HCT116 (cell line): ENCODE measurements around the gene TEP1. TPM values are rescaled to one million over a fixed set of nuclear protein-coding genes. Genes with fewer than 3 reads are reported as not detected.

ENCODE experiments used
- ATAC-seq: fragments of 200-7000 bp; cut with Tn5 transposase; 2 replicates; pipeline ENCODE4 v1.9.1; 2020; ENCODE audit warnings: mild to moderate bottlenecking, moderate library complexity
- BruUV-seq: library from RNA; stranded (reverse); fragments of 400-500 nt; replicated peaks from 2 replicates; lab custom pipeline; 2021; lab: Mats Ljungman, UMichigan
- CTCF ChIA-PET: fragments of 300-600 bp; sonication (Branson Sonifier 250); formaldehyde crosslinking; loops from one replicate; lab custom pipeline; 2021; ENCODE audit warnings: antibody characterized with exemption; lab: Charles Lee
- POLR2A ChIA-PET: fragments of 300-600, 350-600 bp; sonication (Branson Sonifier 250); formaldehyde crosslinking; loops from one replicate; lab custom pipeline; 2021; ENCODE audit warnings: antibody characterized with exemption; lab: Charles Lee
- RAD21 ChIA-PET, 2 experiments: fragments of 300-600 bp; sonication (Branson Sonifier 250); formaldehyde crosslinking; loops; one replicate each; lab custom pipeline; 2023; ENCODE audit warnings: low total read pairs in 2 of 2; ENCODE audit not compliant: uncharacterized antibody in 2 of 2, unreplicated experiment in 2 of 2, low non-redundant PET in 1 of 2; lab: Charles Lee
- DNase-seq: peaks from one replicate; pipeline ENCODE4 v3.0.0-alpha.2; 2010; ENCODE audit warnings: low read depth, low spot score
- H2AFZ ChIP-seq: fragments of 200-600 bp; shearing (Covaris generic), sonication (generic); 2 replicates; pipeline ENCODE4 v1.6.1; 2017; ENCODE audit warnings: low read depth, mixed run types, mixed read lengths, antibody characterized with exemption, low read length; ENCODE audit not compliant: poor library complexity, severe bottlenecking
- H3K27ac ChIP-seq: 2 replicates; pipeline ENCODE4 v1.5.1; 2012; ENCODE audit warnings: low read depth, low read length
- H3K27me3 ChIP-seq: fragments of 200-600 bp; sonication (generic); 2 replicates; pipeline ENCODE4 v1.6.1; 2016; ENCODE audit warnings: mixed run types, low read length, mixed read lengths; ENCODE audit not compliant: insufficient read depth
- H3K36me3 ChIP-seq, 2 experiments: fragments of 200-500 bp in 1 of 2; fragments of 200-600 bp in 1 of 2; sonication (Bioruptor generic) in 1 of 2; sonication (generic) in 1 of 2; 2 replicates each; pipeline versions ENCODE4 v1.5.1 to v1.6.1; 2014 to 2016; ENCODE audit warnings: low read length in 2 of 2, inconsistent platforms in 1 of 2, mixed read lengths in 1 of 2, mixed run types in 1 of 2; ENCODE audit not compliant: insufficient read depth in 2 of 2, control insufficient read depth in 1 of 2
- H3K4me1 ChIP-seq, 2 experiments: fragments of 200-600 bp in 1 of 2; sonication (generic) in 1 of 2; 2 replicates each; pipeline versions ENCODE4 v1.5.1 to v1.6.1; 2012 to 2017; ENCODE audit warnings: low read length in 2 of 2, inconsistent platforms in 1 of 2, mild to moderate bottlenecking in 1 of 2, mixed read lengths in 1 of 2, mixed run types in 1 of 2, moderate library complexity in 1 of 2; ENCODE audit not compliant: insufficient read depth in 2 of 2, control insufficient read depth in 1 of 2
- H3K4me2 ChIP-seq: fragments of 200-600 bp; sonication (generic); 2 replicates; pipeline ENCODE4 v1.6.1; 2017; ENCODE audit warnings: mixed run types, low read length, mixed read lengths
- H3K4me3 ChIP-seq, 2 experiments: fragments of 200-600 bp in 1 of 2; sonication (generic) in 1 of 2; replicated peaks in 1 of 2; 2 replicates each; pipeline ENCODE4 v1.5.1; 2011 to 2016; ENCODE audit warnings: low read length in 2 of 2, control low read depth in 1 of 2, low read depth in 1 of 2, mild to moderate bottlenecking in 1 of 2, mixed read lengths in 1 of 2, mixed run types in 1 of 2
- H3K79me2 ChIP-seq: fragments of 200-600 bp; sonication (generic); 2 replicates; pipeline ENCODE4 v1.6.1; 2017; ENCODE audit warnings: mild to moderate bottlenecking, mixed run types, low read length, moderate library complexity, mixed read lengths; ENCODE audit not compliant: insufficient read depth
- H3K9ac ChIP-seq: fragments of 200-600 bp; sonication (generic); 2 replicates; pipeline ENCODE4 v1.6.1; 2016; ENCODE audit warnings: low read length, mixed read lengths
- H3K9me2 ChIP-seq: fragments of 200-600 bp; sonication (generic), shearing (Covaris generic); 2 replicates; pipeline ENCODE4 v1.6.1; 2017; ENCODE audit warnings: mixed run types, mild to moderate bottlenecking, moderate library complexity; ENCODE audit not compliant: insufficient read depth
- H3K9me3 ChIP-seq, 2 experiments: fragments of 200-500 bp in 1 of 2; fragments of 200-600 bp in 1 of 2; sonication (Bioruptor generic) in 1 of 2; sonication (generic) in 1 of 2; 2 replicates each; pipeline ENCODE4 v1.6.1; 2014 to 2017; ENCODE audit warnings: low read length in 2 of 2, mixed read lengths in 2 of 2, inconsistent platforms in 1 of 2, low read depth in 1 of 2, mild to moderate bottlenecking in 1 of 2, mixed run types in 1 of 2, moderate library complexity in 1 of 2; ENCODE audit not compliant: control insufficient read depth in 1 of 2, insufficient read depth in 1 of 2
- H4K20me1 ChIP-seq: fragments of 200-600 bp; sonication (generic), shearing (Covaris generic); 2 replicates; pipeline ENCODE4 v1.6.1; 2017; ENCODE audit warnings: mixed run types, mild to moderate bottlenecking, moderate library complexity; ENCODE audit not compliant: insufficient read depth
- CBX3 ChIP-seq: IDR thresholded peaks from 2 replicates; pipeline ENCODE4 v1.6.1; 2012; ENCODE audit warnings: low read depth
- EGR1 ChIP-seq: IDR thresholded peaks from 2 replicates; pipeline ENCODE4 v1.6.1; 2012; ENCODE audit warnings: low read depth
- EZH2 ChIP-seq: fragments of 200-600 bp; sonication (generic); IDR thresholded peaks from 2 replicates; pipeline ENCODE4 v1.6.1; 2017; ENCODE audit warnings: antibody characterized with exemption, mixed run types
- JUND ChIP-seq: IDR thresholded peaks from 2 replicates; pipeline ENCODE4 v1.6.1; 2012
- POLR2A ChIP-seq: IDR thresholded peaks from 2 replicates; pipeline ENCODE4 v1.7.0; 2011; ENCODE audit warnings: borderline replicate concordance; ENCODE audit not compliant: insufficient read depth, insufficient read length; ENCODE audit errors: extremely low read depth
- RAD21 ChIP-seq: IDR thresholded peaks from 2 replicates; pipeline ENCODE4 v1.6.1; 2012; ENCODE audit warnings: low read depth, mild to moderate bottlenecking
- SIN3A ChIP-seq: IDR thresholded peaks from 2 replicates; pipeline ENCODE4 v1.6.1; 2012; ENCODE audit warnings: low read depth
- SP1 ChIP-seq: IDR thresholded peaks from 2 replicates; pipeline ENCODE4 v1.6.1; 2012; ENCODE audit warnings: low read depth
- SRF ChIP-seq: IDR thresholded peaks from 2 replicates; pipeline ENCODE4 v1.6.1; 2012; ENCODE audit warnings: low read depth
- TCF7L2 ChIP-seq: IDR thresholded peaks from 2 replicates; pipeline ENCODE4 v1.7.0; 2011; ENCODE audit warnings: borderline replicate concordance, inconsistent platforms; ENCODE audit not compliant: insufficient read depth, insufficient read length; ENCODE audit errors: extremely low read depth
- YY1 ChIP-seq: IDR thresholded peaks from 2 replicates; pipeline ENCODE4 v1.6.1; 2011; ENCODE audit warnings: low read length, low read depth, moderate library complexity, mild to moderate bottlenecking; ENCODE audit not compliant: insufficient replicate concordance; ENCODE audit errors: extremely low read depth
- ZFX ChIP-seq: fragments of 450-650 bp; IDR thresholded peaks from 2 replicates; pipeline ENCODE4 v1.6.1; 2017
- ZNF274 ChIP-seq: fragments of 200-500 bp; sonication (Bioruptor generic); IDR thresholded peaks from 2 replicates; pipeline ENCODE4 v1.6.1; 2014; ENCODE audit warnings: mild to moderate bottlenecking, low read depth, low read length, inconsistent platforms
- intact Hi-C: fragments of 100-400 bp; cut with micrococcal nuclease; formaldehyde crosslinking; loops from 2 replicates; pipeline ENCODE4 v1.10.0; 2022
- total RNA-seq: library from RNA; stranded (reverse); gene quantifications from one replicate; pipeline ENCODE4 v1.2.1, GENCODE V29; 2021; ENCODE audit not compliant: unreplicated experiment
- TF ChIP-seq, protein P1 (sequence below): IDR thresholded peaks from 2 replicates; pipeline ENCODE4 v1.6.1; 2012
- TF ChIP-seq, protein P2 (sequence below): IDR thresholded peaks from 2 replicates; pipeline ENCODE4 v1.6.1; 2011; ENCODE audit warnings: mild to moderate bottlenecking, low read length, moderate library complexity; ENCODE audit not compliant: insufficient replicate concordance; ENCODE audit errors: extremely low read depth
- TF ChIP-seq, protein P3 (sequence below): IDR thresholded peaks from 2 replicates; pipeline ENCODE4 v1.6.1; 2012; ENCODE audit warnings: low read depth

Gene TEP1
- total RNA-seq, 1 experiment from 2014 or later, result 22.4 TPM

DNA sequence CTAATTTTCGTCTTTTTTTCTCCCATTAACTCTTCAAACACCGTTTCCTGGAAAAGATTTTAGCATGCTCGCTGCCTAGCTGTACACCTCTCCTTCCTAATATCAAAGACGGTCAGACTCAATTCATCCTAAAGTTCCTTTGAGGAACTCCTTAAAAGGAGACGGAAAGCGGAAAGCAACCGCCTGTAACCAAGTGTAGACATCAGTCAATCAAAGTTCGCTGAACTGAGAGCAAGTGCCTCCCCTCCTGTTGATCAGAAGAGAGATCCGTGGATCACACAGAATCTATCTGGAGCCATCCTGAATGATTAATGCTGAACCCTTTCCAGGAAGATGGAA lies 412 bp upstream of the TEP1 start:
- peak overlapping the region; percentile 94 for H2AFZ ChIP-seq
- intact Hi-C loops, result loop anchor here (1.0 to 5.0 kb wide), 3 partner anchors 41 to 196 kb away; partner anchors contain the start of genes APEX1, OSGEP and PARP2
- peak overlapping the region; percentile 98 for H3K27ac ChIP-seq
- H3K27me3 ChIP-seq, result no peaks in the 10 kb centered on the region
- POLR2A ChIA-PET, result interaction anchor here (0.6 to 3.8 kb wide), 7 partner anchors 8 to 425 kb away, joined by 3 to 30 read pairs (median 8); partner anchors contain the start of genes APEX1, OSGEP, PARP2 and PIP4P1
- BruUV-seq, result TSS peak; percentile 90
- peaks cover 19% of the 10 kb centered on the region for H3K79me2 ChIP-seq
- H3K4me1 ChIP-seq, result peaks cover 11 to 44% of the 10 kb centered on the region in 2 experiments
- ATAC-seq, result peak; percentile 13; the same call in 1 of the 2 replicates
- H3K4me2 ChIP-seq, result peak overlapping the region; percentile 92
- RAD21 ChIA-PET, result no interaction called here
- H3K9me3 ChIP-seq, result no peaks in the 10 kb centered on the region
- H4K20me1 ChIP-seq, result no peaks in the 10 kb centered on the region
- no peaks in the 10 kb centered on the region for H3K36me3 ChIP-seq
- no peak for DNase-seq
- CTCF ChIA-PET, result interaction anchor here (0.8 to 1.5 kb wide), 5 partner anchors 20 to 74 kb away, joined by 3 to 4 read pairs (median 3); partner anchors contain the start of gene PIP4P1
- TF ChIP-seq EZH2 (no peak), SP1 (no peak), YY1 (no peak), EGR1 (no peak), SRF (no peak), TCF7L2 (no peak), SIN3A (no peak), JUND (no peak), CBX3 (no peak), ZFX (no peak), POLR2A (no peak), RAD21 (no peak), ZNF274 (no peak)
- TF ChIP-seq, protein P1, sequence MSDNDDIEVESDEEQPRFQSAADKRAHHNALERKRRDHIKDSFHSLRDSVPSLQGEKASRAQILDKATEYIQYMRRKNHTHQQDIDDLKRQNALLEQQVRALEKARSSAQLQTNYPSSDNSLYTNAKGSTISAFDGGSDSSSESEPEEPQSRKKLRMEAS, result no peak
- TF ChIP-seq, protein P2, sequence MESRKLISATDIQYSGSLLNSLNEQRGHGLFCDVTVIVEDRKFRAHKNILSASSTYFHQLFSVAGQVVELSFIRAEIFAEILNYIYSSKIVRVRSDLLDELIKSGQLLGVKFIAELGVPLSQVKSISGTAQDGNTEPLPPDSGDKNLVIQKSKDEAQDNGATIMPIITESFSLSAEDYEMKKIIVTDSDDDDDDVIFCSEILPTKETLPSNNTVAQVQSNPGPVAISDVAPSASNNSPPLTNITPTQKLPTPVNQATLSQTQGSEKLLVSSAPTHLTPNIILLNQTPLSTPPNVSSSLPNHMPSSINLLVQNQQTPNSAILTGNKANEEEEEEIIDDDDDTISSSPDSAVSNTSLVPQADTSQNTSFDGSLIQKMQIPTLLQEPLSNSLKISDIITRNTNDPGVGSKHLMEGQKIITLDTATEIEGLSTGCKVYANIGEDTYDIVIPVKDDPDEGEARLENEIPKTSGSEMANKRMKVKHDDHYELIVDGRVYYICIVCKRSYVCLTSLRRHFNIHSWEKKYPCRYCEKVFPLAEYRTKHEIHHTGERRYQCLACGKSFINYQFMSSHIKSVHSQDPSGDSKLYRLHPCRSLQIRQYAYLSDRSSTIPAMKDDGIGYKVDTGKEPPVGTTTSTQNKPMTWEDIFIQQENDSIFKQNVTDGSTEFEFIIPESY, result no peak
- TF ChIP-seq, protein P3, sequence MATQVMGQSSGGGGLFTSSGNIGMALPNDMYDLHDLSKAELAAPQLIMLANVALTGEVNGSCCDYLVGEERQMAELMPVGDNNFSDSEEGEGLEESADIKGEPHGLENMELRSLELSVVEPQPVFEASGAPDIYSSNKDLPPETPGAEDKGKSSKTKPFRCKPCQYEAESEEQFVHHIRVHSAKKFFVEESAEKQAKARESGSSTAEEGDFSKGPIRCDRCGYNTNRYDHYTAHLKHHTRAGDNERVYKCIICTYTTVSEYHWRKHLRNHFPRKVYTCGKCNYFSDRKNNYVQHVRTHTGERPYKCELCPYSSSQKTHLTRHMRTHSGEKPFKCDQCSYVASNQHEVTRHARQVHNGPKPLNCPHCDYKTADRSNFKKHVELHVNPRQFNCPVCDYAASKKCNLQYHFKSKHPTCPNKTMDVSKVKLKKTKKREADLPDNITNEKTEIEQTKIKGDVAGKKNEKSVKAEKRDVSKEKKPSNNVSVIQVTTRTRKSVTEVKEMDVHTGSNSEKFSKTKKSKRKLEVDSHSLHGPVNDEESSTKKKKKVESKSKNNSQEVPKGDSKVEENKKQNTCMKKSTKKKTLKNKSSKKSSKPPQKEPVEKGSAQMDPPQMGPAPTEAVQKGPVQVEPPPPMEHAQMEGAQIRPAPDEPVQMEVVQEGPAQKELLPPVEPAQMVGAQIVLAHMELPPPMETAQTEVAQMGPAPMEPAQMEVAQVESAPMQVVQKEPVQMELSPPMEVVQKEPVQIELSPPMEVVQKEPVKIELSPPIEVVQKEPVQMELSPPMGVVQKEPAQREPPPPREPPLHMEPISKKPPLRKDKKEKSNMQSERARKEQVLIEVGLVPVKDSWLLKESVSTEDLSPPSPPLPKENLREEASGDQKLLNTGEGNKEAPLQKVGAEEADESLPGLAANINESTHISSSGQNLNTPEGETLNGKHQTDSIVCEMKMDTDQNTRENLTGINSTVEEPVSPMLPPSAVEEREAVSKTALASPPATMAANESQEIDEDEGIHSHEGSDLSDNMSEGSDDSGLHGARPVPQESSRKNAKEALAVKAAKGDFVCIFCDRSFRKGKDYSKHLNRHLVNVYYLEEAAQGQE, result no peak
- TF ChIP-seq, all 23 proteins: peak for 0
- H3K9me2 ChIP-seq, result no peaks in the 10 kb centered on the region
- peak overlapping the region; percentile 91 to 96 for H3K4me3 ChIP-seq
- peak overlapping the region; percentile 86 for H3K9ac ChIP-seq
